Spleen (tissue), 7 donors: ENCODE measurements around the gene YLPM1.

Source experiments
- POLR2A ChIP-seq, 3 donors: fragments of 450-650 bp; IDR thresholded peaks; one replicate each; pipeline ENCODE4 v1.5.1; 2017; ENCODE audit warnings: antibody characterized with exemption in 3 of 3, mild to moderate bottlenecking in 1 of 3
- POLR2AphosphoS5 ChIP-seq, 3 donors: sonication (generic); formaldehyde crosslinking; IDR thresholded peaks; one replicate each; pipeline ENCODE4 v1.5.1; 2017; ENCODE audit warnings: antibody characterized with exemption in 3 of 3
- TF ChIP-seq, protein P1 (sequence below), 11 experiments: fragments of 200-600 bp in 7 of 11; fragments of 450-650 bp in 4 of 11; sonication (generic) in 4 of 11; IDR thresholded peaks in 8 of 11; conservative IDR thresholded peaks in 3 of 11; 1 replicate in 7 of 11; 2 replicates in 4 of 11; pipeline versions ENCODE4 v1.4.0 to v1.8.0; 2016 to 2021; ENCODE audit warnings: antibody characterized with exemption in 11 of 11, inconsistent platforms in 4 of 11, mild to moderate bottlenecking in 1 of 11
- donor health status: DM: no; HTN: no; CAD: no; lungs with moderate emphysema.
- donor health status: DM: no; HTN: no; CAD: no.
- donor health status: DM: no; HTN: no; CAD: no.

GRCh38 chr14:74834692-74835392 is 71.7 kb downstream of the YLPM1 start:
- TF ChIP-seq, protein P1, sequence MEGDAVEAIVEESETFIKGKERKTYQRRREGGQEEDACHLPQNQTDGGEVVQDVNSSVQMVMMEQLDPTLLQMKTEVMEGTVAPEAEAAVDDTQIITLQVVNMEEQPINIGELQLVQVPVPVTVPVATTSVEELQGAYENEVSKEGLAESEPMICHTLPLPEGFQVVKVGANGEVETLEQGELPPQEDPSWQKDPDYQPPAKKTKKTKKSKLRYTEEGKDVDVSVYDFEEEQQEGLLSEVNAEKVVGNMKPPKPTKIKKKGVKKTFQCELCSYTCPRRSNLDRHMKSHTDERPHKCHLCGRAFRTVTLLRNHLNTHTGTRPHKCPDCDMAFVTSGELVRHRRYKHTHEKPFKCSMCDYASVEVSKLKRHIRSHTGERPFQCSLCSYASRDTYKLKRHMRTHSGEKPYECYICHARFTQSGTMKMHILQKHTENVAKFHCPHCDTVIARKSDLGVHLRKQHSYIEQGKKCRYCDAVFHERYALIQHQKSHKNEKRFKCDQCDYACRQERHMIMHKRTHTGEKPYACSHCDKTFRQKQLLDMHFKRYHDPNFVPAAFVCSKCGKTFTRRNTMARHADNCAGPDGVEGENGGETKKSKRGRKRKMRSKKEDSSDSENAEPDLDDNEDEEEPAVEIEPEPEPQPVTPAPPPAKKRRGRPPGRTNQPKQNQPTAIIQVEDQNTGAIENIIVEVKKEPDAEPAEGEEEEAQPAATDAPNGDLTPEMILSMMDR (IDR thresholded peaks at IDR 0.05 in 8 of 11, conservative IDR thresholded peaks at IDR 0.05 in 3 of 11), result no peak
- TF ChIP-seq POLR2A (IDR thresholded peaks at IDR 0.05) (no peak), POLR2AphosphoS5 (IDR thresholded peaks at IDR 0.05) (no peak)
